Activated T-helper 9 cell treated with anti-CD3 and anti-CD28 coated beads, Interleukin-2, amount 50 U/mL, for 16 hours (primary cell): ENCODE data around the gene SLC6A1.
A peak's percentile ranks its signal among the peaks of the same experiment; 100 is the strongest.

Experiments used
- DNase-seq: peaks from one replicate; pipeline ENCODE4 v3.0.0-alpha.2; 2020; ENCODE audit warnings: low read depth

The SLC6A1 gene

GRCh38 chr3:10992017-10992942, at the start of gene SLC6A1:
SLC6A1 (plus strand) TSS chr3:10992748; CDS start chr3:11017212, 24,464 bp downstream.
- DNase-seq: no peak

- DNase-seq: no peak
These were observed 47.7 kb upstream of the SLC6A1 start for GRCh38 chr3:10944866-10945265.

GRCh38 chr3:10945683-10946287, 46.8 kb upstream of the SLC6A1 start:
- peak; percentile 19 for DNase-seq

- DNase-seq: no peak
These were observed 46.0 kb upstream of the SLC6A1 start for GRCh38 chr3:10946526-10946925.

- DNase-seq: no peak
These were observed 44.2 kb upstream of the SLC6A1 start for GRCh38 chr3:10948326-10948725.

- DNase-seq: no peak
These were observed 43.4 kb upstream of the SLC6A1 start for GRCh38 chr3:10949197-10949596.

GRCh38 chr3:10950476-10951294, 41.9 kb upstream of the SLC6A1 start:
- no peak for DNase-seq

- no peak for DNase-seq
These were observed 41.1 kb upstream of the SLC6A1 start for GRCh38 chr3:10951295-10951926.

GRCh38 chr3:10952525-10952924, 40.0 kb upstream of the SLC6A1 start:
- DNase-seq: no peak

- no peak for DNase-seq
These were observed 37.8 kb upstream of the SLC6A1 start for GRCh38 chr3:10954740-10955139.

GRCh38 chr3:10955711-10956453, 36.7 kb upstream of the SLC6A1 start:
- DNase-seq: no peak

- no peak for DNase-seq
These were observed 36.0 kb upstream of the SLC6A1 start for GRCh38 chr3:10956531-10956930.

GRCh38 chr3:10956986-10957385, 35.6 kb upstream of the SLC6A1 start:
- no peak for DNase-seq

- DNase-seq: no peak
These were observed 34.4 kb upstream of the SLC6A1 start for GRCh38 chr3:10957976-10958749.

- DNase-seq: no peak
These were observed 32.3 kb upstream of the SLC6A1 start for GRCh38 chr3:10960255-10960654.

- DNase-seq: no peak
These were observed 30.6 kb upstream of the SLC6A1 start for GRCh38 chr3:10961921-10962320.

- DNase-seq: no peak
These were observed 30.0 kb upstream of the SLC6A1 start for GRCh38 chr3:10962481-10963036.

GRCh38 chr3:10964537-10965167, 27.9 kb upstream of the SLC6A1 start:
- DNase-seq: no peak

GRCh38 chr3:10968401-10968800, 24.1 kb upstream of the SLC6A1 start:
- DNase-seq: no peak
